GM19397 (cell line): ENCODE results near the gene ARMH1.
A peak's percentile ranks its signal among the peaks of the same experiment; 100 is the strongest.

ENCODE experiments used
- ATAC-seq: cut with Tn5 transposase; IDR thresholded peaks from one replicate; pipeline ENCODE4 v1.9.1; 2021; ENCODE audit warnings: mild to moderate bottlenecking, moderate library complexity; ENCODE audit not compliant: unreplicated experiment

Gene ARMH1

GRCh38 chr1:44643721-44644334 lies 30.7 kb upstream of the ARMH1 start:
- no peak for ATAC-seq

GRCh38 chr1:44644806-44645205 lies 29.7 kb upstream of the ARMH1 start:
- no peak for ATAC-seq

GRCh38 chr1:44645476-44646244 lies 28.9 kb upstream of the ARMH1 start:
- ATAC-seq: no peak

- no peak for ATAC-seq
These were observed 28.0 kb upstream of the ARMH1 start for GRCh38 chr1:44646261-44647110.

GRCh38 chr1:44647896-44648295 lies 26.6 kb upstream of the ARMH1 start:
- no peak for ATAC-seq

- ATAC-seq: no peak
These were observed 25.8 kb upstream of the ARMH1 start for GRCh38 chr1:44648529-44649250.

- no peak for ATAC-seq
These were observed 24.7 kb upstream of the ARMH1 start for GRCh38 chr1:44649788-44650158.

GRCh38 chr1:44650159-44650831 lies 24.2 kb upstream of the ARMH1 start:
- ATAC-seq: no peak

- no peak for ATAC-seq
These were observed 23.4 kb upstream of the ARMH1 start for GRCh38 chr1:44651069-44651468.

- peak; percentile 60 for ATAC-seq
These were observed 21.9 kb upstream of the ARMH1 start for GRCh38 chr1:44652445-44653106.

GRCh38 chr1:44653107-44653964 lies 21.2 kb upstream of the ARMH1 start:
- no peak for ATAC-seq

GRCh38 chr1:44654621-44655187 lies 19.8 kb upstream of the ARMH1 start:
- no peak for ATAC-seq

GRCh38 chr1:44655609-44656008 lies 18.9 kb upstream of the ARMH1 start:
- no peak for ATAC-seq

- ATAC-seq: no peak
These were observed 14.9 kb upstream of the ARMH1 start for GRCh38 chr1:44659566-44659965.

- ATAC-seq: no peak
These were observed 14.3 kb upstream of the ARMH1 start for GRCh38 chr1:44660176-44660575.

GRCh38 chr1:44661781-44662682 lies 12.5 kb upstream of the ARMH1 start:
- no peak for ATAC-seq

- ATAC-seq: no peak
These were observed 11.9 kb upstream of the ARMH1 start for GRCh38 chr1:44662683-44663030.

GRCh38 chr1:44663417-44663816 lies 11.1 kb upstream of the ARMH1 start:
- no peak for ATAC-seq
